HepG2 (cell line): ENCODE data around the gene BCAS3. TPM values are rescaled to one million over a fixed set of nuclear protein-coding genes. Genes with fewer than 3 reads are reported as not detected.
A peak's percentile ranks its signal among the peaks of the same experiment; 100 is the strongest.

Experiments used
- ATF3 ChIP-seq: sonication (generic); formaldehyde crosslinking; IDR thresholded peaks from 2 replicates; pipeline ENCODE4 v1.4.0; 2020; ENCODE audit warnings: missing genetic modification reagents
- CCAR2 ChIP-seq: fragments of 200-400 bp; formaldehyde crosslinking; optimal IDR thresholded peaks from 2 replicates; pipeline ENCODE3; 2018; ENCODE audit warnings: low read depth, mild to moderate bottlenecking, low read length, moderate library complexity
- CHD4 ChIP-seq: fragments of 200-600 bp; sonication (generic); IDR thresholded peaks from 2 replicates; pipeline ENCODE4 v1.7.0; 2017; ENCODE audit warnings: mild to moderate bottlenecking, low read length, borderline replicate concordance
- DPF2 ChIP-seq: sonication (generic); formaldehyde crosslinking; IDR thresholded peaks from 2 replicates; pipeline ENCODE4 v1.4.0; 2020; ENCODE audit warnings: mild to moderate bottlenecking, low read depth, missing genetic modification reagents, borderline replicate concordance
- FOXP1 ChIP-seq, 2 experiments: fragments of 450-650 bp in 1 of 2; IDR thresholded peaks; 2 replicates each; pipeline ENCODE4 v1.6.1; 2017 to 2018; ENCODE audit warnings: antibody characterized with exemption in 1 of 2
- HMGA1 ChIP-seq: sonication (generic); formaldehyde crosslinking; conservative IDR thresholded peaks from 2 replicates; pipeline ENCODE4 v1.4.0; 2020; ENCODE audit warnings: missing genetic modification reagents
- IKZF5 ChIP-seq: IDR thresholded peaks from 2 replicates; pipeline ENCODE4 v1.6.1; 2018; ENCODE audit warnings: missing genetic modification reagents, mild to moderate bottlenecking, missing compliant biosample characterization
- JUNB ChIP-seq: sonication (generic); formaldehyde crosslinking; IDR thresholded peaks from 2 replicates; pipeline ENCODE4 v1.8.0; 2022; ENCODE audit warnings: missing genetic modification reagents, mild to moderate bottlenecking, borderline replicate concordance
- KDM6A ChIP-seq: IDR thresholded peaks from 2 replicates; pipeline ENCODE4 v1.6.1; 2016; ENCODE audit warnings: low read depth
- MAFG ChIP-seq: sonication (generic); formaldehyde crosslinking; IDR thresholded peaks from 2 replicates; pipeline ENCODE4 v1.5.1; 2020; ENCODE audit warnings: mild to moderate bottlenecking, missing genetic modification reagents
- MTA1 ChIP-seq: sonication (generic); formaldehyde crosslinking; IDR thresholded peaks from 2 replicates; pipeline ENCODE4 v1.4.0; 2020; ENCODE audit warnings: missing genetic modification reagents, mild to moderate bottlenecking, borderline replicate concordance
- MTERF4 ChIP-seq: sonication (generic); formaldehyde crosslinking; IDR thresholded peaks from 2 replicates; pipeline ENCODE4 v1.8.0; 2023; ENCODE audit warnings: mild to moderate bottlenecking, missing genetic modification reagents
- NCOA1 ChIP-seq: sonication (generic); formaldehyde crosslinking; IDR thresholded peaks from 2 replicates; pipeline ENCODE4 v1.9.0; 2021; ENCODE audit warnings: missing genetic modification reagents
- PLSCR1 ChIP-seq: sonication (generic); formaldehyde crosslinking; IDR thresholded peaks from 2 replicates; pipeline ENCODE4 v1.5.0; 2020; ENCODE audit warnings: missing genetic modification reagents, mild to moderate bottlenecking, borderline replicate concordance
- SRY ChIP-seq: sonication (generic); formaldehyde crosslinking; IDR thresholded peaks from 2 replicates; pipeline ENCODE4 v1.8.0; 2022; ENCODE audit warnings: mild to moderate bottlenecking, missing genetic modification reagents
- TAF15 ChIP-seq: fragments of 200-400 bp; formaldehyde crosslinking; IDR thresholded peaks from one replicate; pipeline ENCODE4 v1.6.1; 2018; ENCODE audit warnings: mild to moderate bottlenecking, low read depth, low read length; ENCODE audit not compliant: poor library complexity, severe bottlenecking
- ZNF251 ChIP-seq: sonication (generic); formaldehyde crosslinking; IDR thresholded peaks from 2 replicates; pipeline ENCODE4 v1.9.0; 2021; ENCODE audit warnings: mild to moderate bottlenecking, missing genetic modification reagents
- ZNF296 ChIP-seq: sonication (generic); formaldehyde crosslinking; conservative IDR thresholded peaks from 2 replicates; pipeline ENCODE4 v1.5.0; 2020; ENCODE audit warnings: mild to moderate bottlenecking, missing genetic modification reagents
- ZNF33A ChIP-seq: sonication (generic); formaldehyde crosslinking; IDR thresholded peaks from 2 replicates; pipeline ENCODE4 v1.5.1; 2020; ENCODE audit warnings: missing genetic modification reagents, mild to moderate bottlenecking, moderate library complexity, borderline replicate concordance
- ZNF343 ChIP-seq: sonication (generic); formaldehyde crosslinking; IDR thresholded peaks from 2 replicates; pipeline ENCODE4 v1.4.0; 2020; ENCODE audit warnings: mild to moderate bottlenecking, missing genetic modification reagents
- ZNF609 ChIP-seq: sonication (generic); formaldehyde crosslinking; IDR thresholded peaks from 2 replicates; pipeline ENCODE4 v1.4.0; 2020; ENCODE audit warnings: mild to moderate bottlenecking, missing genetic modification reagents, borderline replicate concordance
- polyA plus RNA-seq, 8 experiments: library from polyadenylated mRNA; depleted of rRNA in 3 of 8; stranded (reverse) in 7 of 8; unstranded in 1 of 8; fragments of >200 nt; fragmentation: Illumina TruSeq in 4 of 8; extraction: Trizol in 4 of 8; gene quantifications; 2 replicates each; pipeline versions ENCODE4 v1.2.1 to v1.2.3, GENCODE V29; 2011 to 2016; ENCODE audit warnings: low read depth in 4 of 8, missing spikeins in 1 of 8, mixed read lengths in 1 of 8; ENCODE audit not compliant: insufficient read depth in 1 of 8
- total RNA-seq, 5 experiments: library from RNA; depleted of rRNA; stranded (reverse); fragments of >200 nt; fragmentation: Illumina TruSeq; extraction: Trizol; gene quantifications; 2 replicates each; pipeline ENCODE4 v1.2.3, GENCODE V29; 2016; ENCODE audit warnings: low read depth in 1 of 5

The BCAS3 gene
- total and polyA plus RNA-seq, 2 of the 13 experiments (the other 11 are each of a cell fraction or from before 2014, with no cell fraction given), result 10.7 to 11.2 TPM

- TF ChIP-seq JUNB (CRISPR knock-in tag), result no peak
- TF ChIP-seq MTERF4 (CRISPR knock-in tag), result peak; percentile 92; the same call in 1 of the 2 replicates
- peak; percentile 90 for TF ChIP-seq ZNF296
- no peak for TF ChIP-seq ZNF33A (CRISPR knock-in tag)
- TF ChIP-seq NCOA1, result 0 out of 2 replicates have a peak, but pooled peaks have one; percentile 46
- peak; percentile 79; the same call in 1 of the 2 replicates for TF ChIP-seq MTA1 (CRISPR knock-in tag)
- TF ChIP-seq PLSCR1 (CRISPR knock-in tag), result no peak
- no peak; the same call in 1 of the 2 replicates for TF ChIP-seq HMGA1 (CRISPR knock-in tag)
- peak; percentile 46 for TF ChIP-seq IKZF5 (CRISPR knock-in tag)
- no peak for TF ChIP-seq TAF15
- peak; percentile 65; the same call in 1 of the 2 replicates for TF ChIP-seq ATF3
- TF ChIP-seq ZNF251 (CRISPR knock-in tag), result no peak
- TF ChIP-seq DPF2 (CRISPR knock-in tag), result peak; percentile 45; the same call in 1 of the 2 replicates
- TF ChIP-seq ZNF343, result no peak
- no peak for TF ChIP-seq MAFG
- peak; percentile 87 for TF ChIP-seq ZNF609 (CRISPR knock-in tag)
- 0 out of 2 replicates have a peak, but pooled peaks have one; percentile 47 for TF ChIP-seq KDM6A (CRISPR knock-in tag)
- no peak for TF ChIP-seq CHD4
- peak; percentile 45; the same call in 1 of the 2 replicates for TF ChIP-seq SRY (CRISPR knock-in tag)
- no peak for TF ChIP-seq FOXP1 (IDR thresholded peaks at IDR 0.05)
- peak; percentile 82 for TF ChIP-seq FOXP1 (CRISPR knock-in tag; IDR thresholded peaks at IDR 0.05)
- peak; percentile 27 for TF ChIP-seq CCAR2
Observed at GRCh38 chr17:61366715-61367413, 689.2 kb downstream of the BCAS3 start (continued).
